ENCODE results near the gene RBM46. TPM values are rescaled to one million over a fixed set of nuclear protein-coding genes. Genes with fewer than 3 reads are reported as not detected.

RBM46 gene
- total RNA-seq, 1 donor from 2014 or later = not detected

GRCh38 chr4:154836513-154836912, 55.4 kb downstream of the RBM46 start:
- POLR2A ChIA-PET = no interaction called here

GRCh38 chr4:154838155-154838554, 57.1 kb downstream of the RBM46 start:
- CTCF ChIA-PET = no interaction called here
- POLR2A ChIA-PET = no interaction called here
- intact Hi-C loops (cut with micrococcal nuclease) = no loop called here
- DNase-seq (no peak), ATAC-seq (ENCODE audit: low read depth) (no peak)
- no peak overlapping the region for H3K27ac Mint-ChIP-seq
- H3K4me3 Mint-ChIP-seq = no peak overlapping the region
- no peaks in the 10 kb centered on the region for H3K36me3 Mint-ChIP-seq (ENCODE audit: low read depth)
- H3K9me3 Mint-ChIP-seq = peaks cover 21% of the 10 kb centered on the region
- H3K27me3 Mint-ChIP-seq = no peaks in the 10 kb centered on the region
- TF ChIP-seq, protein P1, sequence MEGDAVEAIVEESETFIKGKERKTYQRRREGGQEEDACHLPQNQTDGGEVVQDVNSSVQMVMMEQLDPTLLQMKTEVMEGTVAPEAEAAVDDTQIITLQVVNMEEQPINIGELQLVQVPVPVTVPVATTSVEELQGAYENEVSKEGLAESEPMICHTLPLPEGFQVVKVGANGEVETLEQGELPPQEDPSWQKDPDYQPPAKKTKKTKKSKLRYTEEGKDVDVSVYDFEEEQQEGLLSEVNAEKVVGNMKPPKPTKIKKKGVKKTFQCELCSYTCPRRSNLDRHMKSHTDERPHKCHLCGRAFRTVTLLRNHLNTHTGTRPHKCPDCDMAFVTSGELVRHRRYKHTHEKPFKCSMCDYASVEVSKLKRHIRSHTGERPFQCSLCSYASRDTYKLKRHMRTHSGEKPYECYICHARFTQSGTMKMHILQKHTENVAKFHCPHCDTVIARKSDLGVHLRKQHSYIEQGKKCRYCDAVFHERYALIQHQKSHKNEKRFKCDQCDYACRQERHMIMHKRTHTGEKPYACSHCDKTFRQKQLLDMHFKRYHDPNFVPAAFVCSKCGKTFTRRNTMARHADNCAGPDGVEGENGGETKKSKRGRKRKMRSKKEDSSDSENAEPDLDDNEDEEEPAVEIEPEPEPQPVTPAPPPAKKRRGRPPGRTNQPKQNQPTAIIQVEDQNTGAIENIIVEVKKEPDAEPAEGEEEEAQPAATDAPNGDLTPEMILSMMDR (IDR thresholded peaks at IDR 0.05) = no peak
- H3K4me1 Mint-ChIP-seq = no peaks in the 10 kb centered on the region

More at GRCh38 chr4:154836513-154836912, 55.4 kb downstream of the RBM46 start:
- intact Hi-C loops (cut with micrococcal nuclease) = no loop called here
- DNase-seq = no peak
- peaks cover 24% of the 10 kb centered on the region for H3K9me3 Mint-ChIP-seq
- H3K4me1 Mint-ChIP-seq = no peaks in the 10 kb centered on the region
- no peak overlapping the region for H3K4me3 Mint-ChIP-seq
- TF ChIP-seq, protein P1 (IDR thresholded peaks at IDR 0.05) = no peak
- no peaks in the 10 kb centered on the region for H3K36me3 Mint-ChIP-seq (ENCODE audit: low read depth)
- ATAC-seq (ENCODE audit: low read depth) = no peak
- no peaks in the 10 kb centered on the region for H3K27me3 Mint-ChIP-seq
- CTCF ChIA-PET = no interaction called here
- H3K27ac Mint-ChIP-seq = no peak overlapping the region

GRCh38 chr4:154838694-154839093, 57.6 kb downstream of the RBM46 start:
- H3K9me3 Mint-ChIP-seq = peaks cover 15% of the 10 kb centered on the region
- CTCF ChIA-PET = interaction anchor here (0.6 kb wide), 1 partner anchor 720 kb away, joined by 3 read pairs; no protein-coding TSS in a partner anchor
- DNase-seq (no peak), ATAC-seq (ENCODE audit: low read depth) (no peak)
- intact Hi-C loops (cut with micrococcal nuclease) = no loop called here
- TF ChIP-seq, protein P1 (IDR thresholded peaks at IDR 0.05) = no peak
- H3K4me3 Mint-ChIP-seq = no peak overlapping the region
- no peak overlapping the region for H3K27ac Mint-ChIP-seq
- no peaks in the 10 kb centered on the region for H3K4me1 Mint-ChIP-seq
- no peaks in the 10 kb centered on the region for H3K36me3 Mint-ChIP-seq (ENCODE audit: low read depth)
- POLR2A ChIA-PET = no interaction called here
- no peaks in the 10 kb centered on the region for H3K27me3 Mint-ChIP-seq

DNA sequence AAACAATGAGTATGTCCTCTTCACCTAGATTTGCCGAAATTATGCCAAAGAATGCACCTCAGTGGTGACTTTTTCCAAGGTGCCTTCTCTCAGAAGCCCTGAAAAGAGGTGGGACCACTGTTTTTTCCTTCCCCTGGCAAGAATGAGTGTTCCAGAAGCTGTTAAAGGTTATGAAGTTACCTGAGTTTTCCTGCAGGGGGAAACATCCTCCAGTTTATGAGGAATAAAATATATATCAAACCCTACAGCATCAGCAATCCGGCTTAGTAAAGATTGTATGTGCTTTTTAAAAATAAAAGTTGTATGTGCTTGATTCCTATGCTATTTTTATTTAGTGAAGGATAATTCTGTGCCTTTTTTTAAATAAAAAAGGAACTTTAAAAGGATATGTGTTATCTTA, 73.3 kb downstream of the RBM46 start:
- Mint-ChIP-seq H3K36me3 (ENCODE audit: low read depth) (no peaks in the 10 kb centered on the region), H3K4me3 (no peak overlapping the region), H3K27ac (no peak overlapping the region), H3K9me3 (no peaks in the 10 kb centered on the region), H3K4me1 (no peaks in the 10 kb centered on the region), H3K27me3 (peaks cover 2% of the 10 kb centered on the region)
- ChIA-PET POLR2A (no interaction called here), CTCF (interaction anchor here (0.7 kb wide), 1 partner anchor 517 kb away, joined by 3 read pairs; no protein-coding TSS in a partner anchor)
- TF ChIP-seq, protein P1 (IDR thresholded peaks at IDR 0.05) = no peak
- intact Hi-C loops (cut with micrococcal nuclease) = loop anchor here (1.0 to 5.0 kb wide), 2 partner anchors 498 to 517 kb away; no protein-coding TSS in a partner anchor
- DNase-seq (no peak), ATAC-seq (ENCODE audit: low read depth) (no peak)

DNA sequence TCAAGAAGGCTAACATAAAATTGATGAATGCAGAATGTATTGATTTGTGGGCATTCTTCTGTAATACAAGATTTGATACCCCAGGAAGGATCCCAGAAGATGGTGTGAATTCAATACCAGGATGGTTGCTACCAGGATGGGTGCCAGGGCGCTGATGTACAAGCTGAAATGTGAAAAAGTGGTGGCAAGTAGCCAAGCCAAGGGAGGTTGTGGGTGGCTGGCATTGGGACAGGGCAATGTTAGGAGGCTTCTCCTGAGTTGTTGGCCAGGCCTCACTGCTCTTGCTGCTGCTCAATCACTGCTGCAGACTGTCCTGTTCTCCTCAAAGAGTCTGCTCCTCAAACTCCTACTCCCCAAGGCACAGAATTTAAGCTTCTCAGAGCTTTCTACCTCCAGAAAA, 77.1 kb downstream of the RBM46 start:
- ATAC-seq (ENCODE audit: low read depth) (no peak), DNase-seq (no peak)
- Mint-ChIP-seq H3K9me3 (peaks cover 4% of the 10 kb centered on the region), H3K4me3 (no peak overlapping the region), H3K27me3 (no peaks in the 10 kb centered on the region), H3K27ac (no peak overlapping the region), H3K4me1 (no peaks in the 10 kb centered on the region), H3K36me3 (ENCODE audit: low read depth) (no peaks in the 10 kb centered on the region)
- POLR2A ChIA-PET = no interaction called here
- intact Hi-C loops (cut with micrococcal nuclease) = no loop called here
- TF ChIP-seq, protein P1 (IDR thresholded peaks at IDR 0.05) = no peak
- CTCF ChIA-PET = no interaction called here
